Neuronal stem cell (in vitro differentiated cells): ENCODE measurements around the gene L3MBTL4.

Experiments used
- DNase-seq: peaks from one replicate; pipeline ENCODE4 v3.0.0-alpha.2; 2013; ENCODE audit warnings: low spot score
- H2AFZ ChIP-seq: one replicate; pipeline ENCODE4 v1.6.1; 2013; ENCODE audit warnings: mild to moderate bottlenecking, low read length, inconsistent platforms
- H2AK5ac ChIP-seq: 2 replicates; pipeline ENCODE4 v1.6.1; 2013; ENCODE audit warnings: low read depth, mild to moderate bottlenecking, inconsistent platforms, low read length, moderate library complexity, mixed read lengths
- H2BK120ac ChIP-seq: 2 replicates; pipeline ENCODE4 v1.6.1; 2013; ENCODE audit warnings: low read depth, mild to moderate bottlenecking, inconsistent platforms, low read length, moderate library complexity, mixed read lengths
- H2BK12ac ChIP-seq: one replicate; pipeline ENCODE4 v1.6.1; 2013; ENCODE audit warnings: low read length, inconsistent platforms
- H2BK15ac ChIP-seq: 2 replicates; pipeline ENCODE4 v1.6.1; 2013; ENCODE audit warnings: mild to moderate bottlenecking, low read length, inconsistent platforms, mixed read lengths
- H2BK5ac ChIP-seq: one replicate; pipeline ENCODE4 v1.6.1; 2013; ENCODE audit warnings: inconsistent platforms, mild to moderate bottlenecking, low read length, moderate library complexity
- H3K14ac ChIP-seq: one replicate; pipeline ENCODE4 v1.6.1; 2013; ENCODE audit warnings: low read length, inconsistent platforms
- H3K18ac ChIP-seq: 2 replicates; pipeline ENCODE4 v1.6.1; 2013; ENCODE audit warnings: low read length, inconsistent platforms
- H3K23ac ChIP-seq: 2 replicates; pipeline ENCODE4 v1.6.1; 2013; ENCODE audit warnings: low read depth, mild to moderate bottlenecking, mixed read lengths, low read length, inconsistent platforms; ENCODE audit not compliant: poor library complexity
- H3K27ac ChIP-seq: replicated peaks from 3 replicates; pipeline ENCODE4 v1.5.1; 2013; ENCODE audit warnings: low read length, inconsistent platforms
- H3K27me3 ChIP-seq, 3 experiments: 2 replicates each; pipeline ENCODE4 v1.6.1; 2013; ENCODE audit warnings: low read length in 3 of 3, mild to moderate bottlenecking in 2 of 3, inconsistent platforms in 1 of 3, low read depth in 1 of 3, mixed read lengths in 1 of 3, moderate library complexity in 1 of 3; ENCODE audit not compliant: control insufficient read depth in 3 of 3, insufficient read depth in 3 of 3
- H3K36me3 ChIP-seq, 2 donors: replicated peaks in 1 of 2; 2 replicates each; pipeline ENCODE4 v1.6.1; 2013; ENCODE audit warnings: low read length in 2 of 2; ENCODE audit not compliant: control insufficient read depth in 2 of 2, insufficient read depth in 2 of 2
- H3K4ac ChIP-seq: 2 replicates; pipeline ENCODE4 v1.6.1; 2013; ENCODE audit warnings: inconsistent platforms, mild to moderate bottlenecking, low read length, moderate library complexity
- H3K4me1 ChIP-seq, 2 donors: 1 replicate in 1 of 2; 2 replicates in 1 of 2; pipeline ENCODE4 v1.6.1; 2013; ENCODE audit warnings: low read length in 2 of 2, low read depth in 1 of 2; ENCODE audit not compliant: control insufficient read depth in 2 of 2, insufficient read depth in 1 of 2
- H3K4me2 ChIP-seq: one replicate; pipeline ENCODE4 v1.6.1; 2013; ENCODE audit warnings: mild to moderate bottlenecking, low read length, inconsistent platforms; ENCODE audit not compliant: insufficient read depth, poor library complexity, severe bottlenecking
- H3K4me3 ChIP-seq, 2 donors: 2 replicates each; pipeline ENCODE4 v1.5.1; 2013; ENCODE audit warnings: low read length in 2 of 2, mild to moderate bottlenecking in 2 of 2, inconsistent platforms in 1 of 2, moderate library complexity in 1 of 2
- H3K79me1 ChIP-seq: one replicate; pipeline ENCODE4 v1.6.1; 2013; ENCODE audit warnings: low read depth, mild to moderate bottlenecking, inconsistent platforms, low read length, moderate library complexity
- H3K9ac ChIP-seq: one replicate; pipeline ENCODE4 v1.6.1; 2013; ENCODE audit warnings: mild to moderate bottlenecking, low read depth, low read length, inconsistent platforms; ENCODE audit not compliant: poor library complexity
- H3K9me3 ChIP-seq, 2 donors: replicated peaks in 1 of 2; 2 replicates each; pipeline versions ENCODE3 to v1.6.1; 2013; ENCODE audit warnings: low read length in 2 of 2, mild to moderate bottlenecking in 2 of 2, inconsistent platforms in 1 of 2, low read depth in 1 of 2, mixed read lengths in 1 of 2, moderate library complexity in 1 of 2; ENCODE audit not compliant: control insufficient read depth in 2 of 2, insufficient read depth in 1 of 2
- H4K8ac ChIP-seq: one replicate; pipeline ENCODE4 v1.6.1; 2013; ENCODE audit warnings: low read depth, mild to moderate bottlenecking, inconsistent platforms, low read length, moderate library complexity
- H4K91ac ChIP-seq: one replicate; pipeline ENCODE4 v1.6.1; 2013; ENCODE audit warnings: low read length, low read depth, mild to moderate bottlenecking, inconsistent platforms; ENCODE audit not compliant: poor library complexity
- WGBS, 2 donors: extraction: QIAGEN DNeasy Blood & Tissue Kit; methylation state at CpG; one replicate each; pipeline ENCODE4 v1.1.7; 2013; ENCODE audit warnings: missing lambda C conversion rate in 2 of 2, mixed read lengths in 1 of 2; ENCODE audit not compliant: insufficient read length in 2 of 2, insufficient replicate concordance in 1 of 2; ENCODE audit errors: extremely low coverage in 2 of 2; 5-methylcytosine and 5-hydroxymethylcytosine counted together

L3MBTL4 gene

DNA sequence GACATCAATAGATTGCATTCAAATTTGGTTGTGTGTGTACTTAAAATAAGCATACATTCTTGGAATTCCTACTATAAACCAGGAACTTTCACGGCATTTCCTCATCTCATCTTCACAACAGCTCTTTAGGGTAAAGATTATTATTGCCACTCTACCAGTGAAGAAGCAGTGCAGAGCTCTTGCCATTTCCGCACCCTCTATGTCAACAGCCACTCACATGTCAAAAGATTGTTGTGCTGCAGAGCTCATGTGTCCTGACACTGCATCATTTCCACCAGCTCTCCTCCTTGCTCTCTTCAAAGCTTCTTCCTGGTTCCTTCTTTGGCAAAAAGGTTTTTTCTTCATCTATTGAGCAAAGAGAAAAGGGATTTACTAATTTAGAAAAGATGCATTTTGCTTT, 26.5 kb upstream of the L3MBTL4 start:
- no CpG with 5 or more reads among the region's 2 CpGs for WGBS, 2 donors
- H2AK5ac ChIP-seq = no peak overlapping the region
- H3K79me1 ChIP-seq = no peaks in the 10 kb centered on the region
- no peak overlapping the region for H3K4me3 ChIP-seq
- no peak overlapping the region for H3K4me2 ChIP-seq
- H3K36me3 ChIP-seq = no peaks in the 10 kb centered on the region
- no peaks in the 10 kb centered on the region for H3K27me3 ChIP-seq
- H3K9me3 ChIP-seq = no peaks in the 10 kb centered on the region
- no peak overlapping the region for H3K4ac ChIP-seq
- no peak overlapping the region for H3K18ac ChIP-seq
- no peak overlapping the region for H2BK15ac ChIP-seq
- H3K4me1 ChIP-seq = no peaks in the 10 kb centered on the region
- no peak overlapping the region for H2BK5ac ChIP-seq
- H4K91ac ChIP-seq = no peak overlapping the region
- H4K8ac ChIP-seq = no peak overlapping the region
- H3K27ac ChIP-seq = no peak overlapping the region
- no peak overlapping the region for H2BK120ac ChIP-seq
- H3K9ac ChIP-seq = no peak overlapping the region
- H3K14ac ChIP-seq = no peak overlapping the region
- H2AFZ ChIP-seq = no peak overlapping the region
- no peak for DNase-seq
- H3K23ac ChIP-seq = no peak overlapping the region
- no peak overlapping the region for H2BK12ac ChIP-seq

DNA sequence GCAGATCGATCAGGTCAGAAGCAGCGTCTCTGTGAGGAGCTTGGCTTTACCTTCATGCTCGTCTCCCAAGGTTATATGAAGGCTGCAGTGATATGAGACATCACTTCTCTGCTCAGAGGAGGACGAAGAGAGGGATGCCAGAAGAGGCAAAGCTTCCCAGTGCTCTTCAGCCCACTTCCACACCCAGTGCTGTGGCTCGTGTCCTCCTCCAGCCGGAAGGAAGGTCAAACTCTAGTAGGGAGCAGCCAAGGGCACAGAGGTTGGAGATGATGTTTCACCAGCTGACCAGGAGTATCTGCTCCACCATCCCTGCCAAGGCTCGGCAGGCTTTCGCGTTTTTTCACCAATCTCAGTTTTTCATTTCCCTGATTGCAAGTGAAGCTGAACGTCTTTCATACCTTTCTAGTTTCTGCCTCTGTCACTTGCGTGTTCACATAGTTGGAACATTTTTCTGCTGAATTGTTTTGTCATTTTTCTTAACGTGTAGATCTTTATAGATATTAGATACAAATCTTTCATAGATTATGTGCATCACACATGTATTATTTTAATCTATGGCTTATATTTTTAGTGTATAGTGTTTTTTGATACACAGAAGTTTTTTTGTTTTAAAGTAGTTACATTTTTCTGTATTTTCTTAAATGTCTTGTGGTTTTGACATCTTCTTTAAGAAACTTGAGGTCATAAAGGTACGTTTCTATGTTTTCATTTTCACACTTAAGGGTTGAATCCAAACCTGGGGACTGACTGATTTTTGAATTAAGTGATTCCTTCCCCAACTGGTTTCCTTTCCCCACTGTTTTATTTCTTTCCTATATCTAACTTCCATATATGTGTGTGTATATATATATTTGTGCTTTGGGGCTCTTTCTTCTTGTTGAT, 23.5 kb upstream of the L3MBTL4 start:
- no CpG with 5 or more reads among the region's 13 CpGs for WGBS, 2 donors
- Histone ChIP-seq H3K14ac (no peak overlapping the region), H3K27ac (no peak overlapping the region), H2BK120ac (no peak overlapping the region), H3K4me1 (no peaks in the 10 kb centered on the region), H2BK15ac (no peak overlapping the region), H3K9ac (no peak overlapping the region), H3K4me3 (peak overlapping the region in 1 of 2 donors; percentile 25), H4K8ac (no peak overlapping the region), H3K36me3 (no peaks in the 10 kb centered on the region), H3K4me2 (no peak overlapping the region), H2AFZ (no peak overlapping the region), H4K91ac (no peak overlapping the region), H2BK5ac (no peak overlapping the region), H3K4ac (no peak overlapping the region), H3K79me1 (no peaks in the 10 kb centered on the region), H2AK5ac (no peak overlapping the region), H3K23ac (no peak overlapping the region), H2BK12ac (no peak overlapping the region), H3K27me3 (no peaks in the 10 kb centered on the region), H3K18ac (no peak overlapping the region), H3K9me3 (no peaks in the 10 kb centered on the region)
- no peak for DNase-seq

DNA sequence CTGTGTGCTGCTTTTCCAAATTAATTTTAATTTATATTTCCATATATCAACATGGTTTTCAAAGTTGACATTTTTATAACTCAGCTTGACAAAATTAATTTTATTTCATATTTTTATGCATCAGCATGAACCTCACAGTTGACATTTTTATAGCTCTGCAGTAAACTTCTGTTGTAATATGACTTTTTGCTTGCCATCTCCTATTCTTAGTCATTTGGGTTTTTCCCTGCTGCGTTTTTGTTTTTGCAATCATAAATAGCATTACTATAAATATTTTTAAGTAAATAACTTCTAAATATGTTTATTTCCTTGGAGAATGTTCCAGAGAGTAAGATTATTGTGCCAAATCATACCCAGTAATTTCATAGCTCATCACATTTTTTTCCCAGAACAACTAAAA, 21.0 kb upstream of the L3MBTL4 start:
- Histone ChIP-seq H3K9me3 (no peaks in the 10 kb centered on the region), H3K4me2 (no peak overlapping the region), H3K9ac (no peak overlapping the region), H3K4me1 (no peaks in the 10 kb centered on the region), H3K27me3 (no peaks in the 10 kb centered on the region), H3K18ac (no peak overlapping the region), H3K4me3 (no peak overlapping the region), H4K91ac (no peak overlapping the region), H3K79me1 (no peaks in the 10 kb centered on the region), H2BK120ac (no peak overlapping the region), H3K14ac (no peak overlapping the region), H2BK12ac (no peak overlapping the region), H3K23ac (no peak overlapping the region), H2AFZ (no peak overlapping the region), H2BK15ac (no peak overlapping the region), H3K4ac (no peak overlapping the region), H2AK5ac (no peak overlapping the region), H3K36me3 (no peaks in the 10 kb centered on the region), H2BK5ac (no peak overlapping the region), H3K27ac (no peak overlapping the region), H4K8ac (no peak overlapping the region)
- DNase-seq = no peak
- WGBS, 2 donors = no CpG with 5 or more reads among the region's 1 CpG

DNA sequence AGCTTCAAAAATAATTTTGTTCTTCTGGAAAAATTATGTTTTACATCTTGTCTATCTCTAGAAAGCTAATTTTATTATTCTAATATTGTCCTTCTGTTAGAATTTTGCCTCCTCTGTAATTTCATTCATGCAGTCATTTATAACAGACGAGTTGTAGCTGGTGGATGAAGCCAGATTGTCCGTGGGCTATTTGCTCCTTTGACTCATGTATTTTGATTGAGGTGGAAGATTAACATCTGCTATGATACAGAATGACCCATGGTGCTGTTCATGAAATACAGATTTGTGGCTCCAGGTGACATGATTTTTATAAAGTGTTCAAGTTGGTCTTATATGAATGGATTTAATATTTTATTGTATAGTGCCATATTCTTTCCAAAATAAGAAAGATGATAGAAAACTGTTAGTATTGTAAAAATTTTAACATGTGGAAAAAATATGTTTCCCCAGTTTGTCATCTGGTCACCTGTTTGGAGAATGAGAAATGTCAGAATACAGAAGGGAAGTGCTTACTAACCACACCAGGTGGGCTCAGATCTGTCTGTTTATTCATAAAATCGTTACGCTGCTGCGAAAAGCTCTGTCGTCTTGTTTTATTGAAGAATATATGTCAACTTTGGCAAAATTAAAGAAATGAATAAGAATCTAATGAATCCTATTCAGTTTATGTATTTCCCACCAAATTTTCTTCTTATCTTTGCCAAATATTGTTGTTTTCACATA, 20.4 kb upstream of the L3MBTL4 start:
- no peak overlapping the region for H3K4me3 ChIP-seq
- H3K18ac ChIP-seq = no peak overlapping the region
- H3K27me3 ChIP-seq = no peaks in the 10 kb centered on the region
- no peaks in the 10 kb centered on the region for H3K79me1 ChIP-seq
- no peak overlapping the region for H3K9ac ChIP-seq
- no peak overlapping the region for H3K4ac ChIP-seq
- H3K4me1 ChIP-seq = no peaks in the 10 kb centered on the region
- no peak overlapping the region for H3K4me2 ChIP-seq
- H4K91ac ChIP-seq = no peak overlapping the region
- no peak overlapping the region for H3K14ac ChIP-seq
- H2BK5ac ChIP-seq = no peak overlapping the region
- no peak overlapping the region for H3K23ac ChIP-seq
- H2BK120ac ChIP-seq = no peak overlapping the region
- H2AK5ac ChIP-seq = no peak overlapping the region
- H3K9me3 ChIP-seq = no peaks in the 10 kb centered on the region
- no peak for DNase-seq
- no peak overlapping the region for H2BK15ac ChIP-seq
- no peaks in the 10 kb centered on the region for H3K36me3 ChIP-seq
- no CpG with 5 or more reads among the region's 6 CpGs for WGBS, 2 donors
- H2AFZ ChIP-seq = no peak overlapping the region
- no peak overlapping the region for H3K27ac ChIP-seq
- H2BK12ac ChIP-seq = no peak overlapping the region
- no peak overlapping the region for H4K8ac ChIP-seq
